Hepatocyte (in vitro differentiated cells): ENCODE data around the gene TMEM143. TPM values are rescaled to one million over a fixed set of nuclear protein-coding genes. Genes with fewer than 3 reads are reported as not detected.

Experiments used
- DNase-seq: peaks from one replicate; pipeline ENCODE4 v3.0.0-alpha.2; 2016; ENCODE audit warnings: low spot score
- H2AFZ ChIP-seq: fragments of 200-600 bp; sonication (generic); 2 replicates; pipeline ENCODE4 v1.6.0; 2016; ENCODE audit warnings: antibody characterized with exemption, mild to moderate bottlenecking
- H3K27ac ChIP-seq: fragments of 200-600 bp; sonication (generic); 2 replicates; pipeline ENCODE4 v1.5.1; 2016; ENCODE audit warnings: mild to moderate bottlenecking
- H3K27me3 ChIP-seq: fragments of 200-600 bp; sonication (generic); 2 replicates; pipeline ENCODE4 v1.6.1; 2016
- H3K36me3 ChIP-seq: fragments of 200-600 bp; sonication (generic); replicated peaks from 2 replicates; pipeline ENCODE4 v1.5.1; 2016; ENCODE audit warnings: low read depth; ENCODE audit not compliant: insufficient read depth
- H3K4me1 ChIP-seq: fragments of 200-600 bp; sonication (generic); 2 replicates; pipeline ENCODE4 v1.5.1; 2016; ENCODE audit warnings: mild to moderate bottlenecking, moderate library complexity; ENCODE audit not compliant: insufficient read depth
- H3K4me2 ChIP-seq: fragments of 200-600 bp; sonication (generic); 2 replicates; pipeline ENCODE4 v1.6.0; 2016
- H3K4me3 ChIP-seq: fragments of 200-600 bp; sonication (generic); 2 replicates; pipeline ENCODE4 v1.5.1; 2016; ENCODE audit warnings: mild to moderate bottlenecking
- H3K79me2 ChIP-seq: fragments of 200-600 bp; sonication (generic); 2 replicates; pipeline ENCODE4 v1.6.0; 2017; ENCODE audit warnings: mild to moderate bottlenecking
- H3K9me2 ChIP-seq: fragments of 200-600 bp; sonication (generic); replicated peaks from 2 replicates; pipeline ENCODE4 v1.6.0; 2017; ENCODE audit warnings: mild to moderate bottlenecking; ENCODE audit not compliant: insufficient read depth
- H3K9me3 ChIP-seq: fragments of 200-600 bp; sonication (generic); 2 replicates; pipeline ENCODE4 v1.5.1; 2016; ENCODE audit warnings: low read depth, mild to moderate bottlenecking
- H4K20me1 ChIP-seq: fragments of 200-600 bp; sonication (generic); 2 replicates; pipeline ENCODE4 v1.6.0; 2016; ENCODE audit warnings: mild to moderate bottlenecking; ENCODE audit not compliant: insufficient read depth, poor library complexity, severe bottlenecking
- CTCF ChIP-seq: fragments of 200-600 bp; sonication (generic); IDR thresholded peaks from 2 replicates; pipeline ENCODE4 v1.5.1; 2016; ENCODE audit warnings: antibody characterized with exemption, mild to moderate bottlenecking; ENCODE audit not compliant: poor library complexity
- EZH2 ChIP-seq: fragments of 200-600 bp; sonication (generic); IDR thresholded peaks from 2 replicates; pipeline ENCODE4 v1.6.1; 2016; ENCODE audit warnings: antibody characterized with exemption, mild to moderate bottlenecking, borderline replicate concordance
- EZH2phosphoT487 ChIP-seq: fragments of 200-600 bp; sonication (generic); IDR thresholded peaks from one replicate; pipeline ENCODE4 v1.6.1; 2018; ENCODE audit warnings: antibody characterized with exemption, mild to moderate bottlenecking, low read depth, moderate library complexity; ENCODE audit not compliant: unreplicated experiment, severe bottlenecking
- WGBS: methylation state at CpG from one replicate; pipeline ENCODE4 v1.1.6; 2016; ENCODE audit warnings: low lambda C conversion rate; ENCODE audit errors: missing lambda C conversion rate; 5-methylcytosine and 5-hydroxymethylcytosine counted together
- polyA plus RNA-seq: library from polyadenylated mRNA; unstranded; fragments of >200 nt; fragmentation: Nextera tagmentation; extraction: Ambion mirVana; gene quantifications from 2 replicates; pipeline ENCODE4 v1.2.1, GENCODE V29; 2016
- total RNA-seq: library from RNA; depleted of rRNA; stranded (reverse); fragments of >200 nt; gene quantifications from 2 replicates; pipeline ENCODE4 v1.2.3, GENCODE V29; 2014

The TMEM143 gene
- total and polyA plus RNA-seq, 2 experiments from 2014 or later = 5.9 to 11.2 TPM

DNA sequence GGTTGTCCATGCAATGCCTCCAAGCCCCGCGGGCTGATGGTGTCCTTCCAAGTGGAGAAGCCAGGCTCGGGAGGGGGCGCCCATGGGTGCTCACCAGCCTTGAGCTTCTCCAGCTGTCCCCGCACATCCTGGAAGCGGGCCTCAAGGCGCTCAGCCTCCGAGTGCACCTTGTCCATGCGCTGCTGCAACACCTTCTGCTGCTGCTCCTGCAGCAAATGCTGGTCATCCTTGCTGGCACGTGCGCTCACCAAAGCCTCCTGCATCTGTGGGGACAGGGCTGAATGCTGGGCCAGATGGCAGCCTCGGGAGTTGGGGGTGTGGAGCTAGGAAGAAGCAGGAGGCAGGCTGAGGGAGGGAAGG is 61.2 kb downstream of the TMEM143 start:
- no peaks in the 10 kb centered on the region for H3K27me3 ChIP-seq
- no peaks in the 10 kb centered on the region for H3K9me2 ChIP-seq
- H3K36me3 ChIP-seq = no peaks in the 10 kb centered on the region
- TF ChIP-seq CTCF (no peak), EZH2phosphoT487 (no peak), EZH2 (no peak)
- DNase-seq = no peak
- H3K4me2 ChIP-seq = no peak overlapping the region
- H3K4me3 ChIP-seq = no peak overlapping the region
- H2AFZ ChIP-seq = no peak overlapping the region
- no peaks in the 10 kb centered on the region for H4K20me1 ChIP-seq
- H3K9me3 ChIP-seq = no peaks in the 10 kb centered on the region
- no peaks in the 10 kb centered on the region for H3K79me2 ChIP-seq
- H3K27ac ChIP-seq = no peak overlapping the region
- WGBS = 92% methylated on average over 12 of the region's 12 CpGs
- no peaks in the 10 kb centered on the region for H3K4me1 ChIP-seq

DNA sequence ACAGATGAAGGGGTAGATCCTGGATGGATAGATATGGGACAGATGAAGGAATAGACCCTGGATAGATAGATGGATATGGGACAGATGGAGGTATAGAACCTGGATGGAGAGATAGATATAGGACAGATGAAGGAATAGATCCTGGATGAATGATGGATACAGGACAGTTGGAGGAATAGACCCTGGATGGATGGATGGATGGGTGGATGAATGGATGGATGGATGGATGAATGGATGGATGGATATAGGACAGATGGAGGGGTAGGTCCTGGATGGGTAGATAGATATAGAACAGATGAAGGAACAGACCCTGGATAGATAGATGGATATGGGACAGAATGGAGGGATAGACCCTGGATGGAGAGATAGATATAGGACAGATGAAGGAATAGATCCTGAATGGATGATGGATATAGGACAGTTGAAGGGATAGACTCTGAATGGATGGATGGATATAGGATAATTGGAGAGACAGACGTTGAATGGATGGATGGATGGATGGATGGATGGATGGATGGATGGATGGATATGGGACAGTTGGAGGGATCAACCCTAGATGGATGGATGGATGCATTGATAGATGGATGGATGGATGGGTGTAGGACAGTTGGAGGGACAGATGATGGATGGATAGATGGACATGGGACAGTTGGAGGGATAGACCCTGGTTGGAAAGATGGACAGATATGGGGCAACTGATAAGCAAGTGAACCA is 61.7 kb downstream of the TMEM143 start:
- no peaks in the 10 kb centered on the region for H3K9me2 ChIP-seq
- no peak overlapping the region for H2AFZ ChIP-seq
- no peak overlapping the region for H3K4me3 ChIP-seq
- no peaks in the 10 kb centered on the region for H3K36me3 ChIP-seq
- no peaks in the 10 kb centered on the region for H3K4me1 ChIP-seq
- no peak overlapping the region for H3K27ac ChIP-seq
- 95% methylated on average over 1 of the region's 1 CpG for WGBS
- no peaks in the 10 kb centered on the region for H3K9me3 ChIP-seq
- no peaks in the 10 kb centered on the region for H4K20me1 ChIP-seq
- no peaks in the 10 kb centered on the region for H3K79me2 ChIP-seq
- no peak overlapping the region for H3K4me2 ChIP-seq
- TF ChIP-seq CTCF = no peak
- DNase-seq = no peak
- no peaks in the 10 kb centered on the region for H3K27me3 ChIP-seq

- no peaks in the 10 kb centered on the region for H3K9me3 ChIP-seq
- H3K27ac ChIP-seq = no peak overlapping the region
- H3K27me3 ChIP-seq = no peaks in the 10 kb centered on the region
- H3K36me3 ChIP-seq = no peaks in the 10 kb centered on the region
- WGBS = 92% methylated on average over 16 of the region's 16 CpGs
- no peaks in the 10 kb centered on the region for H4K20me1 ChIP-seq
- H3K4me1 ChIP-seq = no peaks in the 10 kb centered on the region
- no peak overlapping the region for H3K4me2 ChIP-seq
- no peak for DNase-seq
- H3K9me2 ChIP-seq = no peaks in the 10 kb centered on the region
- no peaks in the 10 kb centered on the region for H3K79me2 ChIP-seq
- TF ChIP-seq EZH2phosphoT487 = no peak
- TF ChIP-seq EZH2 = no peak
- TF ChIP-seq CTCF = no peak
- H3K4me3 ChIP-seq = no peak overlapping the region
- H2AFZ ChIP-seq = no peak overlapping the region
Measured at GRCh38 chr19:48297975-48298374, 65.8 kb downstream of the TMEM143 start.
